COLO668 (cell line): ENCODE data around the gene C2CD5.

Experiments used
- DNase-seq: peaks from one replicate; lab custom pipeline; 2025; ENCODE audit not compliant: unreplicated experiment; lab: John Stamatoyannopoulos, UW

The C2CD5 gene

GRCh38 chr12:22415342-22416309, 128.7 kb downstream of the C2CD5 start:
- no peak for DNase-seq

GRCh38 chr12:22414742-22415141, 129.6 kb downstream of the C2CD5 start:
- no peak for DNase-seq

- no peak for DNase-seq
Measured at GRCh38 chr12:22413592-22413991, 130.8 kb downstream of the C2CD5 start.

GRCh38 chr12:22412581-22412980, 131.8 kb downstream of the C2CD5 start:
- no peak for DNase-seq

- DNase-seq, result no peak
Measured at GRCh38 chr12:22410486-22410885, 133.9 kb downstream of the C2CD5 start.

- DNase-seq, result no peak
Measured at GRCh38 chr12:22409377-22410164, 134.8 kb downstream of the C2CD5 start.

GRCh38 chr12:22408610-22409376, 135.5 kb downstream of the C2CD5 start:
- no peak for DNase-seq

- DNase-seq, result no peak
Measured at GRCh38 chr12:22407397-22407796, 136.9 kb downstream of the C2CD5 start.

- DNase-seq, result no peak
Measured at GRCh38 chr12:22406627-22407026, 137.7 kb downstream of the C2CD5 start.

GRCh38 chr12:22399464-22400180, 144.7 kb downstream of the C2CD5 start:
- no peak for DNase-seq
